Chondrocyte (in vitro differentiated cells): Measurements from ENCODE around the gene ITPR3. TPM values are rescaled to one million over a fixed set of nuclear protein-coding genes. Genes with fewer than 3 reads are reported as not detected.
A peak's percentile ranks its signal among the peaks of the same experiment; 100 is the strongest.

Experiments used
- DNase-seq: peaks from one replicate; pipeline ENCODE4 v3.0.0; 2021; ENCODE audit warnings: mixed read lengths, low spot score
- H3K27ac Mint-ChIP-seq: one replicate; pipeline ENCODE4 v1.8.0; 2021; ENCODE audit warnings: mild to moderate bottlenecking, moderate library complexity, mixed read lengths; ENCODE audit not compliant: unreplicated experiment
- H3K27me3 Mint-ChIP-seq: 2 replicates; pipeline ENCODE4 v1.8.0; 2021; ENCODE audit warnings: low read depth, mixed read lengths
- H3K36me3 Mint-ChIP-seq: 2 replicates; pipeline ENCODE4 v1.8.0; 2021; ENCODE audit warnings: low read depth, mixed read lengths
- H3K4me1 Mint-ChIP-seq: 2 replicates; pipeline ENCODE4 v1.8.0; 2021; ENCODE audit warnings: low read depth, mild to moderate bottlenecking, mixed read lengths
- H3K4me3 Mint-ChIP-seq: one replicate; pipeline ENCODE4 v1.8.0; 2021; ENCODE audit warnings: mild to moderate bottlenecking, moderate library complexity, mixed read lengths; ENCODE audit not compliant: unreplicated experiment
- H3K9me3 Mint-ChIP-seq: 2 replicates; pipeline ENCODE4 v1.8.0; 2021; ENCODE audit warnings: low read depth, mixed read lengths
- CTCF ChIP-seq: fragments of 200-600 bp; sonication (generic); IDR thresholded peaks from 2 replicates; pipeline ENCODE4 v1.5.0; 2021; ENCODE audit warnings: antibody characterized with exemption, mild to moderate bottlenecking, moderate library complexity
- total RNA-seq: library from RNA; stranded (reverse); gene quantifications from 3 replicates; pipeline ENCODE4 v1.2.1, GENCODE V29; 2021

Gene ITPR3
- total RNA-seq, 1 donor from 2014 or later: 10.0 TPM

- no peak for TF ChIP-seq CTCF
- Mint-ChIP-seq H3K9me3 (no peaks in the 10 kb centered on the region), H3K36me3 (peaks cover 4% of the 10 kb centered on the region), H3K27me3 (no peaks in the 10 kb centered on the region), H3K4me3 (no peak overlapping the region), H3K27ac (no peak overlapping the region), H3K4me1 (peaks cover 27% of the 10 kb centered on the region)
- no peak for DNase-seq
Observed at GRCh38 chr6:33668914-33669313, 47.8 kb downstream of the ITPR3 start.

- Mint-ChIP-seq H3K9me3 (no peaks in the 10 kb centered on the region), H3K36me3 (peaks cover 4% of the 10 kb centered on the region), H3K27ac (no peak overlapping the region), H3K4me1 (peaks cover 39% of the 10 kb centered on the region), H3K27me3 (no peaks in the 10 kb centered on the region), H3K4me3 (no peak overlapping the region)
- TF ChIP-seq CTCF: no peak
- no peak for DNase-seq
Observed at GRCh38 chr6:33670086-33670660, 49.1 kb downstream of the ITPR3 start.

GRCh38 chr6:33670971-33671743, 50.0 kb downstream of the ITPR3 start:
- Mint-ChIP-seq H3K27ac (no peak overlapping the region), H3K4me3 (no peak overlapping the region)

GRCh38 chr6:33671744-33672072, 50.6 kb downstream of the ITPR3 start:
- Mint-ChIP-seq H3K9me3 (no peaks in the 10 kb centered on the region), H3K4me3 (no peak overlapping the region), H3K27ac (no peak overlapping the region), H3K27me3 (no peaks in the 10 kb centered on the region), H3K4me1 (peaks cover 55% of the 10 kb centered on the region), H3K36me3 (peaks cover 4% of the 10 kb centered on the region)
- no peak for TF ChIP-seq CTCF
- DNase-seq: no peak

More at GRCh38 chr6:33670971-33671743, 50.0 kb downstream of the ITPR3 start:
- DNase-seq: no peak
- H3K4me1 Mint-ChIP-seq: peaks cover 49% of the 10 kb centered on the region
- TF ChIP-seq CTCF: no peak
- H3K27me3 Mint-ChIP-seq: no peaks in the 10 kb centered on the region
- H3K9me3 Mint-ChIP-seq: no peaks in the 10 kb centered on the region
- H3K36me3 Mint-ChIP-seq: peaks cover 4% of the 10 kb centered on the region

- no peaks in the 10 kb centered on the region for H3K27me3 Mint-ChIP-seq
- peak; percentile 80 for TF ChIP-seq CTCF
- peaks cover 66% of the 10 kb centered on the region for H3K4me1 Mint-ChIP-seq
- no peak overlapping the region for H3K4me3 Mint-ChIP-seq
- DNase-seq: no peak
- H3K36me3 Mint-ChIP-seq: peaks cover 6% of the 10 kb centered on the region
- H3K27ac Mint-ChIP-seq: peak overlapping the region; percentile 89
- H3K9me3 Mint-ChIP-seq: no peaks in the 10 kb centered on the region
Observed at GRCh38 chr6:33672808-33673207, 51.7 kb downstream of the ITPR3 start.
